ENCODE measurements around the gene LRP5.

LRP5 gene

GRCh38 chr11:68349461-68350249 is 37.3 kb downstream of the LRP5 start:
- no peak for DNase-seq

- DNase-seq, result no peak
Measured at GRCh38 chr11:68350759-68351449, 38.5 kb downstream of the LRP5 start.

- no peak for DNase-seq
Measured at GRCh38 chr11:68351450-68352275, 39.3 kb downstream of the LRP5 start.

GRCh38 chr11:68352591-68352990 is 40.2 kb downstream of the LRP5 start:
- DNase-seq, result no peak

DNA sequence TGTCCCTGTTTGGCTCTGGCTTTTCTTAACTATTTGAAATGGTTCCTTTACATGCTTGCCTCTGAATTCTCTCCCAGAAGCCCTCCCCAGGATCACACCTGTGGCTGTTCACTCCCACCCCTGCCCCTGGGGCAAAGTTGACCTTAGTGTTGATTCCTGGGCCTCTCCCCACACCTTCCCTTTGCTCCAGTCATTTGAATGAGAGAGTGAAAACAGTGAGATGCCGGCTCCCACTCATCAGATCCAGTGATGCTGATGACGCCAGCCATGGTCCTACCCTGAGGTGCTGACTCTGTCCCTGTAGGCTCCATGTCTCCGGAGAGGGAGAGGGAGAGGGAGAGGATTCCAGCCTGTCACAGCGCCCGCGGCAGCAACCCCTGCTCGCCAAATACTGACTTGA is 40.7 kb downstream of the LRP5 start:
- no peak for DNase-seq

- no peak for DNase-seq
Measured at GRCh38 chr11:68353669-68354068, 41.3 kb downstream of the LRP5 start.

DNA sequence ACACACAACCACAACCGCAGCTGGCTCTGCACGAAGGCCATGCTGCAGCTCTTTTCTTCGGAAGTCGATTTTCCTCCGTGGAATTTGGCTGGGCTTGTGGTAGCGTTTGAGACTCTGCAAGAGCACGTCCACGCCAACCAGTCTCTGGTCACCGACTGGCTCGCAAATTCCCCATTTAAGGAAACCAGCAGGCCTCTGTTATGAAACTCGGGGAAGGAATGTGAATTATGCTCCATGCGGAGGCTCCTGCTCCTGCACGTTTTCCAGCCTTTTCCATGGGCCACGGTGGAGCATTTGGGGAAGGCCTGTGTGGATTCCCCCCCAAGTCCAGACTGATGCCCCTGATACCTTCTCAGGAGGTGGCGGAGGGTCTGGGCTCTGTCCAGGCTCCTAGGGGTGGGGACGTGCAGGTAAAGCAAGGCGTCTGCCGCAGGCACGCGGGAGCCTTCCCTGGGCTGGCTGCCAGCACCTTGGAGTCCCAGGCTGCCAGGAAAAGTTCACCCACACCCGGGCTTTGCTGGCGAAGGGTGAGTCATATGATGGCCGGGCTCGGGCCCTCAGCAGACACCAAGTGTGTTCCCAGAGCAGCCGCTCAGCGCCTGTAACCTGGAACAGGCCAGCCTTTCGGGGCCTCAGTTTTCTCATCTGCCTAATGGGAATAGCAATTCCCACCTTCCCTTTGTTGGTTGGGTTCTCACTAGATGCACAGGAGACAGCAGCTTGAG is 41.9 kb downstream of the LRP5 start:
- no peak for DNase-seq

DNA sequence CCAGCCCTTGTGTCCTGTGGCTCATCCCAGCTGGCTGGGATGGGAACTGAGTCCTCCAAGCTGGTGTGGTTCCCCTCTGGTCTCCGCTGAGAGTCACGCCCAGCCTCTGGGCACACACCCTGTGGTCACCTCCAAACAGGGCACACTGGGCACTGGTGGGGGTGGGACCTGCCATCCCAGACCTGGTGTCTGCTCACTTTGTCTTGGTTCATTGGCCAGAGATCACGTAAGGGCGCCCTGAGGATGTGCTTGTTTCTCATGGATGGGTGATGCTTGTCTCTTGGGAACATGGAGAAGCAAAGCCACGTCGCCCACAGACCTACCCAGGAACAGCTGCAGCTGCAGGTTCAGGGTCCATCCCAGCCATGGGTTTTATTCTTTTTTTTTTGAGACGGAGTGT is 43.1 kb downstream of the LRP5 start:
- no peak for DNase-seq

- no peak for DNase-seq
Measured at GRCh38 chr11:68357568-68357967, 45.2 kb downstream of the LRP5 start.

DNA sequence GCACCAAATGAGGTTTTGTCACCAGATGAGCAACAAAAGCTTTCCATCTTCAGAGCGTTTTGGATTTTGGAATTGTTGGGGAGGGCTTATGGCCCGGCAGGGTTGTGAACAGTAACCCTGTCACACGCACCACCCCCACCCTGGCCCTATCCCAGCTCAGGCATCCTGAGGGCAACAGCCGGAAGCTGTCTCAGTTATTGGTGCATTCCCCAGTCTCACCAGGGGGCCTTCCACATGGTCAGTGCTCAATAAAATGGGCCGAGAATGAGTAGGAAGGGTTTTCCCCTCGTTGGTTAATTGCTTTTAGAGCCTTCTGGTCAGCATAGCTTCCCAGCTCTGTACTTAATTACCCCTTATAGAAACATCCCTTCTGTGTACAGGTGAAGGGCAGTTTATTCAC is 46.0 kb downstream of the LRP5 start:
- DNase-seq, result no peak

DNA sequence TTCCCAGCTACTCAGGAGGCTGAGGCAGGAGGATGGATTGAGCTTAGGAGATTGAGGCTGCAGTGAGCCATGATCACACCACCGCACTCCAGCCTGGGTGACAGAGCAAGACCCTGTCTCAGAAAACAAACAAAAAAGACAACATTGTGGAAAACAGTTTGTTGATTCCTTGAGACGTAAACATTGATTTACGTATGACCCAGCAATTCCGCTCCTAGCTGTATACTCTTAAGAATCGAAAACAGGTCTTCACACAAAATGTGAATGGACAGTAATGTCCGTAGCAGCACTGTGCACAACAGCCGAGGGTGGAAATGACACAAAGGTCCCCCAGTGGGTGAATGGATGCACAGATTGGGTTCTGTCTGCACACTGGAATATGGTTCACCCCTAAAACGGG is 49.3 kb downstream of the LRP5 start:
- no peak for DNase-seq

DNA sequence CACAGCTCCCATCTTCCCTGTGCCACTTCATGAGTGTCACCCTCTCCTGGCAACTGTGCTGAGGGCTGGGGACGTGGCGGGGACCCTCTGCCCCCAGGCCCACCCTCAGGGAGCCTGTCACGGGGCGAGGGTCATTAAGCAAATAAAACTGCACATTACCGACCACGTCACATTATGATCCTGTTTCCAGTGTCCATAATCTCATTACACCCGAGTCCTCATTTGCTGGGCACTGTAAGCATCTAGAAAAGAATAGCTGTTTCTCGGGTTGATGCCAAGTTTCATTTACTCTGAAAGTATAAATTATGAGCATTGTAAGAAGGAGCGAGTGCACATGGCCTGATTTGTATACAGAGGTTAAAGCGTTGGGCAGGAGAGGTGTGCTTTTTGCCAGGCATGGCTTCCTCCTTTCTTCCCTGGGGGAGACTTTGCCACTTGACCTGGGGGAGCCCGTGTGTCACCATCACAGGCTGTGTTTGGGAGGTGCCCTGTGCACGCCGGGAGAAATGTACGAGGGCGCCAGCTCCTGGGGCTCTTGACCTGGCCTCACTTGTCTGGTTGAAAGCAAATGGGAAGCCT is 50.5 kb downstream of the LRP5 start:
- DNase-seq, result no peak

DNA sequence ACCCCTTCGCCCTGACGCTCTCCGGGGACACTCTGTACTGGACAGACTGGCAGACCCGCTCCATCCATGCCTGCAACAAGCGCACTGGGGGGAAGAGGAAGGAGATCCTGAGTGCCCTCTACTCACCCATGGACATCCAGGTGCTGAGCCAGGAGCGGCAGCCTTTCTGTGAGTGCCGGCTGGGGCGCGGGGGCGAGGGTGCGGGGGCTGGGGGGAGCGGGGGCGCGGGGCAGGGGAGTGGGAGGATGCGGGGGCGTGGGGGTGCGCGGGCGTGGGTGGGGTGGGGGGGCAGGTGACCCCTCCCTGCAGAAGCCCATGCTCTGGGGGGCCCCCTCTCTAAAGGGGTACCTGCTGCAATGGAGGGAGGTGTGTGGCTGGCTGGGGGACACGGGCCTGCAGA is 51.4 kb downstream of the LRP5 start:
- DNase-seq, result no peak

DNA sequence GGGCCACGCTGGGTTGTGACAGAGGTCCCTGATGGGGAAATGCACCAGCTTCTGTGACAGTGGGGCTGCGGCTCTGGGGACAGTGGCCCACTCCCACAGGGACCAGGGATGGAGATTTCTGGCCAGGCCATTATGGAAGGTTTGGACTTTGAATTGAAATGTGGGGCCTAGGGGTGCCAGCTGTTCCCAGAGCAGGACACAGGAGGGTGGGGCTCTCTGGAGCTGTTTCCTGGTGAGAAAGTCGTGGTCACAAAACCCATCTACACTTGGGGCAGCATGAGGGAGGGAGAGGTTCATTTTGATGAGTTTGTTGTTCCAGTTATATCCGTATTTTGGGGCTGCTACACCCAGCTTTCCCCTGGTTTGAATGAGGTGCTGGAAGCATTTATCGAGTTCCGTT is 52.2 kb downstream of the LRP5 start:
- DNase-seq, result no peak

- DNase-seq, result no peak
Measured at GRCh38 chr11:68365943-68366435, 53.6 kb downstream of the LRP5 start.

GRCh38 chr11:68367252-68367651 is 54.9 kb downstream of the LRP5 start:
- no peak for DNase-seq

DNA sequence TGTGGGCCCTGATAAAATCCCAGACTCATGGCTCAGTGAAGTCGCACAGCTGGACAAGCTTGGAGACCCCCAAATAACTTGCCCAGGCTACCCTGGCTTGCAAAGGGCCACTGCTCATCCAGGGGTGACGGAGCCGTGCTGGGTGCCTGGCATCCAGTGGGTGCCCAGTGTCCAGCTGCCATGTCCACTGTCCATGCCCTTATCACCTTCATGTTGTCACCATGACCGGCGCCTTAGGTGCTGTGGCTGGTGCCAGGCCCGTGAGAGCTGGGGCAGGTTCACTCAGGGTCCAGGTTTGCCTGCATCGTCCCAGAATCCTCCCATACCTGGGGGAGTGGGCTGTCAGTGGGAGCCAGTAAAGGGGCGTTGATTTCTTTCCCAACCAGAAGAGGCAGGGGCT is 57.4 kb downstream of the LRP5 start:
- DNase-seq, result no peak

- DNase-seq, result no peak
Measured at GRCh38 chr11:68370211-68371111, 58.1 kb downstream of the LRP5 start.

DNA sequence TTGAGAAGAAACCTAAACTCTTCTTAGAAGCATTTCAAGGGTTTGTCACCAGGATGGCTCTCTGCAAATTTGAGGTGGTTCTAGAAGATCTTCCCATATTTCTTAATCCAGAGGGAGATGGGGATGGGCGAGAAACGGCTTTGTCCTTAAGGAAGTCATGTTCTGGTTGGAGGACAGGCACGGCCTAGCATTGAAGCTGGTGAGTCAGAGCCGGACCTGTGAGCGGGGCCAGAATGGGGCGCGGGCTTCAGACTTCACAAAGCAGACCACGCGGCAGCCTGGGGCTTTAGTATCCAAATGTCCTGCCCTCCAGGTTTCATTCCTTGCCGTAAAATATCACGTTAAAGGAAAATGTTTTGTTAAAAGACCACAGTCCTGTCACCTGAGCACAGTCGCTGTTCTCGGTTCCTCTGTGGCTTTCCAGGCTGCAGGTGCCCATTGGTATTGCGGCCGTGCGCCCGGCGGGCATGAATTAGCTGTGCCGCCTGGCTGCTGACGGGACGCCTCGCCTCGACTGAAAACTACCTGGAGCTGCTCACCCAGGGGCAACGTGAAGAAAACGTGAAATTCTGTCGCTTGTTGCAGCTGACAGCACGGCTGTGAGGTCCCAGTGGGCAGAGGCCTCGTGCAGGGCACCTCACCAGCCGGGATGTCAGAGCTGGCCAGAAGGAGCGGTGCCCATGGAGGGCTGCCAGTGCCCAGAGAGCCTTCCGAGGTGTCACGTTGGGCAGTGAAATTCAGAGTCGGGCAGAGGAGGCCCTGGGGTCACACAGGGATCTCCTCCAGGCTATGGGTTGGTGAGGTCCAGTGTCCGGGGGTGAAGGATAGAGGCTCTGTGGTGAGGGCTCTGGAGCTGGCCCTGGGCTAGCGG is 59.0 kb downstream of the LRP5 start:
- no peak for DNase-seq

- no peak for DNase-seq
Measured at GRCh38 chr11:68372114-68372513, 59.7 kb downstream of the LRP5 start.
